GM18520 (cell line): Measurements from ENCODE around the gene ZFYVE1.

ENCODE experiments used
- ATAC-seq: cut with Tn5 transposase; IDR thresholded peaks from one replicate; pipeline ENCODE4 v1.9.1; 2021; ENCODE audit not compliant: unreplicated experiment

ZFYVE1 gene

GRCh38 chr14:72924337-72924736 lies 102.6 kb downstream of the ZFYVE1 start:
- ATAC-seq = no peak

- ATAC-seq = no peak
Observed at GRCh38 chr14:72921396-72921795, 105.5 kb downstream of the ZFYVE1 start.

DNA sequence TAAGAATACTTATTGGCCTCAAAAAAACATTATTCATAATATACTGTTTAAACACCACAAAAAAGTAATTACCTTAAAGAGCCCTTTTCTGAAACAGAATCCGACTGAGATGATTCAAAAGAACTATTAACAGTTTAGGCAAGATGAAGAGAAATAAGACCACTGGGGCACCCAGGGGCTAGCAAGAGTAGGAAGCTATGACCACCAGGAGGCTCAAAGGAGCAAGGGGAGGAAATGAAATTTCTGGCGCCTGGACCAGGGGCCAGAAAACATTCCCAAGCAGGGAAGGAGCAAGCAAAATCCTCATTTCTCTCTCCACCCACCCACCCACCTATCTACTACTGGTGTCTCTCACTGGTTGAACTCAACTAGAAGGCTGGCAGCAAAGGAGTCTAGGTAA lies 106.9 kb downstream of the ZFYVE1 start:
- ATAC-seq = no peak
